ENCODE measurements around the gene PHF12. TPM values are rescaled to one million over a fixed set of nuclear protein-coding genes. Genes with fewer than 3 reads are reported as not detected.
"Not testable (repeated sequence)": the region's sequence is repeated elsewhere in the genome, so short reads cannot be mapped to it uniquely, and the experiment has no call there.

PHF12 gene
- total and polyA plus RNA-seq, 2 donors, result 20.5 to 32.4 TPM

DNA sequence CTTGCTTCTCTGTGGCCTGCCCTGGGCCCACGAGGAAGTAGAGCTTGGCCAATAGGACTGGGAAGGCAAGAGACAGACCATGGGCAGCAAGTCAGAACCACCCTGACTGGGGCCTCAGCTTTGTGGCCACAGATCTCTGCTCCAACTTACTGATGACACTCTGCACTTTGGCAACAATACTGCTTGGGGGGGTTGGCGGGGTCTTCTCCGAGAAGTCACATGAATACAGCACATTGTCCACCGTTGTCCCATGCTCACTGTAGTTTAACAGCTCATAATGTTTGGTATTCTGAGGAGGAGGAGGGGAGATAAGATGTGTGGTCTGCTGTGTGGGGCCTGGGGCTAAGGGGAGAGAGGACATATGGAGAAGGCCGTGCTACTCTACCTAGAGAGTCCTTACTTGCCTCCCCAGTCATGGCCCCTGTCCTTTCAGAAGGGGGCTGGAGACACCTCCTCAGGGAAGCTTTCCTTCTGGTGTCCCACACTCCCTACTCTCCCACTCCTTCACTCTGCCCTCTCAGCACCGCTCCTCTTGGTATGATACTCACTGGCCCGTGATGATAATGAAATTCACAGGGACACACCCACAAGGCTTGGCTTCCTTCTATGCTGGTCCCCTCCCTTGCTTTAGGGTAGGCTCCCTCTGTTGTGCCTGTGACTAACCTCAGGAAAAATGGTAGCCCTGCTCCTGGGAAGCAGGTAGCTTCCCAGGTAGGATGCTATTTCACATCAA, 44.4 kb downstream of the PHF12 start:
- no peaks in the 10 kb centered on the region for H3K27me3 ChIP-seq (ENCODE audit: control insufficient read depth in 2 of 2, insufficient read depth in 1 of 2, low read length in 1 of 2)
- H3K36me3 ChIP-seq (ENCODE audit: control insufficient read depth in 2 of 2, insufficient read depth in 2 of 2, low read length in 1 of 2), result peaks cover 59 to 71% of the 10 kb centered on the region in 2 donors
- H3K4me1 ChIP-seq (ENCODE audit: control insufficient read depth in 2 of 2, insufficient read depth in 2 of 2, low read length in 2 of 2), result peaks cover 4 to 9% of the 10 kb centered on the region in 2 donors
- H3K9me3 ChIP-seq (ENCODE audit: control insufficient read depth in 2 of 2, insufficient read depth in 1 of 2, low read length in 1 of 2), result no peaks in the 10 kb centered on the region
- WGBS, result 95% methylated on average over 7 of the region's 7 CpGs
- H3K4me3 ChIP-seq (ENCODE audit: low read length in 2 of 2), result no peak overlapping the region
- no peak overlapping the region for H3K27ac ChIP-seq (ENCODE audit: low read depth in 1 of 2, low read length in 1 of 2)
- DNase-seq (ENCODE audit: low read depth in 6 of 9, low spot score in 9 of 9), result no peak

DNA sequence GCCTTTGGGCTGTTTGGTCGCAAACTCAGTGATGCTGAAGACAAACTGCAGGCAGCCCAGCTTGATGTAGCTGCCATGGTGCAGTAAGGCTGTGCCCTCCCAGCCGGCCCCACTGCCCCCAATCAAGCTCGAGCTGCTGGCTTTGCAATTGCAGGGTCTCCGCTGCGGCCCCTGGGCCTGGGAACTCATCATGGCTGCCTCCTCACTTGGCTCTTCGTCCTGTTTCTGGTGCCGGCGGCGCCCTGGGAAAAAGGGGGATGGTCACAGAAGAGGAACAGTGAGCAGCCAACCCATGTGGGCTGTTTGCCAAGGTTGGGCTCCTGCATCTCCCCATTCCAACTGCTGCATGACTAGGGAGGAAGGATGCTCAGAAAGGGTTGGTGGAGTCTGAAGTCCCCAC, 45.0 kb downstream of the PHF12 start:
- no peak overlapping the region for H3K27ac ChIP-seq (ENCODE audit: low read depth in 1 of 2, low read length in 1 of 2)
- DNase-seq (ENCODE audit: low read depth in 6 of 9, low spot score in 9 of 9), result no peak
- WGBS, result 95% methylated on average over 9 of the region's 9 CpGs
- no peaks in the 10 kb centered on the region for H3K9me3 ChIP-seq (ENCODE audit: control insufficient read depth in 2 of 2, insufficient read depth in 1 of 2, low read length in 1 of 2)
- peaks cover 8 to 15% of the 10 kb centered on the region in 2 donors for H3K4me1 ChIP-seq (ENCODE audit: control insufficient read depth in 2 of 2, insufficient read depth in 2 of 2, low read length in 2 of 2)
- H3K27me3 ChIP-seq (ENCODE audit: control insufficient read depth in 2 of 2, insufficient read depth in 1 of 2, low read length in 1 of 2), result no peaks in the 10 kb centered on the region
- H3K36me3 ChIP-seq (ENCODE audit: control insufficient read depth in 2 of 2, insufficient read depth in 2 of 2, low read length in 1 of 2), result peaks cover 53 to 65% of the 10 kb centered on the region in 2 donors
- no peak overlapping the region for H3K4me3 ChIP-seq (ENCODE audit: low read length in 2 of 2)

DNA sequence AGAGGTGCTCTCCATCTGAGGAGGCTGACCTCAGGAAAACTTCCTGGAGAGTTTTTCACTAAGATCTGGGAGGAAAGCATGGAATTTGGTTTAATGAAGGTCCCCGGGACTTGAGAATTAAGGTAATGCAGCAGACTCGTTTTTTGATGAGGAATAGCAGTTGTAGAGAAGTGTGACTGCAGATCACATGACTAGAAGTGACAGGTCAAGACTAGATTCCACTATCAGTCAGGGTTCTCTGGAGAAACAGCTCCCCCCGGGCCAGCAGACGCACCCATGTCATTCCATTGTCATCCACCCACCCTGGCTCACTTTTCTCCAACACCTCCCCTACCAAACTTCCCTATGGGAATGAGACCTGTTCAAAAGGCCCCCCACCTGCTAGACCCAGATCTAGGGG, 46.5 kb downstream of the PHF12 start:
- Histone ChIP-seq H3K9me3 (ENCODE audit: control insufficient read depth in 2 of 2, insufficient read depth in 1 of 2, low read length in 1 of 2) (no peaks in the 10 kb centered on the region), H3K27me3 (ENCODE audit: control insufficient read depth in 2 of 2, insufficient read depth in 1 of 2, low read length in 1 of 2) (no peaks in the 10 kb centered on the region), H3K27ac (ENCODE audit: low read depth in 1 of 2, low read length in 1 of 2) (no peak overlapping the region), H3K36me3 (ENCODE audit: control insufficient read depth in 2 of 2, insufficient read depth in 2 of 2, low read length in 1 of 2) (peaks cover 42 to 50% of the 10 kb centered on the region in 2 donors), H3K4me3 (ENCODE audit: low read length in 2 of 2) (no peak overlapping the region), H3K4me1 (ENCODE audit: control insufficient read depth in 2 of 2, insufficient read depth in 2 of 2, low read length in 2 of 2) (peaks cover 8 to 19% of the 10 kb centered on the region in 2 donors)
- DNase-seq (ENCODE audit: low read depth in 6 of 9, low spot score in 9 of 9), result no peak
- WGBS, result 80% methylated on average over 4 of the region's 4 CpGs

DNA sequence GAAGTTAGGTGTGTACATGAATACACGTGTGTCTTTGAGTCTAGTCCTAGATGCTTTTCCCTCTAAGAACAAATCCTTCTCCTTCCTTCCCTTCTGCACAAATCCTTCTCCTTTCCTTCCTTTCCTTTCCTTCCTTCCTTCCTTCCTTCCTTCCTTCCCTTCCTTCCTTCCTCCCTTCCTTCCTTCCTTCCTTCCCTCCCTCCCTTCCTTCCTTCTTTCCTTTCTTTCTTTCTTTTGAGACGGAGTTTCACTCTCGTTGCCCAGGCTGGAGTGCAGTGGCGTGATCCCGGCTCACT, 47.8 kb downstream of the PHF12 start:
- not testable (repeated sequence) for H3K27ac ChIP-seq (ENCODE audit: low read depth in 1 of 2, low read length in 1 of 2); H3K9me3 ChIP-seq (ENCODE audit: control insufficient read depth in 2 of 2, insufficient read depth in 1 of 2, low read length in 1 of 2); H3K27me3 ChIP-seq (ENCODE audit: control insufficient read depth in 2 of 2, insufficient read depth in 1 of 2, low read length in 1 of 2); H3K4me3 ChIP-seq (ENCODE audit: low read length in 2 of 2); DNase-seq (ENCODE audit: low read depth in 6 of 9, low spot score in 9 of 9)
- H3K36me3 ChIP-seq (ENCODE audit: control insufficient read depth in 2 of 2, insufficient read depth in 2 of 2, low read length in 1 of 2), result peaks cover 29 to 37% of the 10 kb centered on the region in 2 donors
- H3K4me1 ChIP-seq (ENCODE audit: control insufficient read depth in 2 of 2, insufficient read depth in 2 of 2, low read length in 2 of 2), result peaks cover 8 to 19% of the 10 kb centered on the region in 2 donors
- 93% methylated on average over 5 of the region's 5 CpGs for WGBS

DNA sequence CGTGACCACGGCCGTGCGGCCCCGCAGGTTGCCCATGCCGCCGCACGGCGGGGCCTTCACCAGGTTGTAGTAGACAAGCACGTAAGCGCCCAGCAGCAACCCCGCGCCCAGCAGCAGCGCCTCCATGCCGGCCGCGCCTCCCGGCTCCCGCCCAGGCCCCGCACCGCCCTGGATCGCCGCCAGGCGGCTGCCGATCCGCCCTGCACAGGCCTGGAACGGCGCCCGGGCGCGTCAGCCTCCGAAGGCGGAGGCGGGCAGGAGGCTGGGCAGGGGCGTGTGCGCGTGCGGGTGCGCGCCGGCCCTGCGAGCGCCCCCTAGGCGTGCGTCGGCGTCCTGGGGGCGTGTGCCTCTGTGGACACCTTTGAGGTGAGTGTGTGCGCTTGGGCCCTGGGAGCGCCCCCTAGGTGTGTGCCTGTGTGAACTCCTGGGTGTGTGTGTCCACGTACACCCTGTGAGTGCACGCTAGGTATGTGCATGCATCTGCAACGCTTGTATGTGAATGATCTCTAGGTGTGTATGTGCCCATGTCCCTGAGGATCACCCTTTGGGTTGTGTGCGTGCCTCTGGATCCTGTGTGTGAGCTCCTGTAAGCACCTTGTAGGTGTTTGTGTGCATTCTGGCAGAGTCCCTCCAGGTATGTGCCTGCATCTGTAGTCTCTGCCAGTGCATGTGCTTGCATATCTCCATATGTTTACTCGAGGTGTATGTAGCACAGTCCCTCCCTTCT, 48.3 kb downstream of the PHF12 start, which contains the start of gene DHRS13:
Gene DHRS13 (minus strand): TSS at position 261 of the 727 bp plus-strand sequence. CDS start 135 bp downstream, at position 126.
- 2% methylated on average over 55 of the region's 55 CpGs for WGBS
- H3K4me1 ChIP-seq (ENCODE audit: control insufficient read depth in 2 of 2, insufficient read depth in 2 of 2, low read length in 2 of 2), result peaks cover 10 to 22% of the 10 kb centered on the region in 2 donors
- H3K9me3 ChIP-seq (ENCODE audit: control insufficient read depth in 2 of 2, insufficient read depth in 1 of 2, low read length in 1 of 2), result peaks cover 0 to 5% of the 10 kb centered on the region in 2 donors
- H3K36me3 ChIP-seq (ENCODE audit: control insufficient read depth in 2 of 2, insufficient read depth in 2 of 2, low read length in 1 of 2), result peaks cover 24 to 32% of the 10 kb centered on the region in 2 donors
- H3K27me3 ChIP-seq (ENCODE audit: control insufficient read depth in 2 of 2, insufficient read depth in 1 of 2, low read length in 1 of 2), result no peaks in the 10 kb centered on the region
- DNase-seq (ENCODE audit: low read depth in 6 of 9, low spot score in 9 of 9), result peak; percentile 78 to 97 (median 89)
- H3K4me3 ChIP-seq (ENCODE audit: low read length in 2 of 2), result peak within 1 kb of the TSS; percentile 58 to 75
- H3K27ac ChIP-seq (ENCODE audit: low read depth in 1 of 2, low read length in 1 of 2), result peak within 1 kb of the TSS; percentile 43 to 76

DNA sequence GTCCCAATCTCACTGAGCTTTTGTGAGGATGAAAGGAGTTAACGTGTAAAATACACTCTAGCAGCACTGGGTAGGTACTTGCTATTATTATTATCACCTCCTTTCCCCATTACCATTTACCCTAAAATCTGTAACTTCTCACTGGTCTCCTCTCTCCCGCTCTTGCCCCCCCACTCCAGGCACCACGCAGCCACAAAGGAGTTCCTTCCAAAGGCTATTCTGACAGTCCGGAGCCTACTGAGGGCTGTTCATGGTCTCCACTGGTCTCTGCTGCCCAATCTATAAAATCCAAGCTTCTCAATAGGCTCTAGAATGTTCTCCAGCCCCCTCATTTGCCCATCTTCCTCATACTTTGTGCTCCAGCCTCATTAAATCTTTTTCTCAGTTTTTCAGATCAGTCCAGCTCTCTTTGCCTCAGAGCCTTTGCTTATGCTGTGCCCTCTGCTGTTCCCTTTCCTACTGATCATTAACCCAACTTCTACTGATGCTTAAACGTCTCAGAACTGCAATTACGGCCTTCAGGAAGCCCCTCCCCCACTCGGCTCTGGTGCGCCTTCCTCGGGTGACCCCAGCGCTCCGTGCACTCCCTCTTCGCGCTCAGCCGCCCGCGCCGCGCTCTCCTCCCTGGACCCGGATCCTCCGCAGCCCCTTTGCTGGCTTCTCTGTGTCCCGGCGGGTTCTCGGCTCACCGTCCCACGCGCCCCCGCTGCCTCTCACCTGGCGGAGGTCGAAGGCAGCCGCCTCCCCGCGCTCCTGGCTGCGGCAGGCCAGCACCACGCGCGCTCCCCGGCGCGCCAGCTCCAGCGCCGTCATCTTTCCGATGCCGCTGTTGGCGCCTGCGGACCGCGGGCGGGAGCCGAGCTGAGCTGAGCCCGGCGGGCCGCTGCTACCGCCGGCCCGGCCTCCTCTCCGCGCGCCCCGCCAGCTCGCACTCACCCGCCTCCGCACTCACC, 49.2 kb downstream of the PHF12 start:
- Histone ChIP-seq H3K27ac (ENCODE audit: low read depth in 1 of 2, low read length in 1 of 2) (peak overlapping the region; percentile 43 to 76), H3K36me3 (ENCODE audit: control insufficient read depth in 2 of 2, insufficient read depth in 2 of 2, low read length in 1 of 2) (peaks cover 16 to 23% of the 10 kb centered on the region in 2 donors), H3K9me3 (ENCODE audit: control insufficient read depth in 2 of 2, insufficient read depth in 1 of 2, low read length in 1 of 2) (peaks cover 0 to 5% of the 10 kb centered on the region in 2 donors), H3K4me1 (ENCODE audit: control insufficient read depth in 2 of 2, insufficient read depth in 2 of 2, low read length in 2 of 2) (peaks cover 12 to 26% of the 10 kb centered on the region in 2 donors), H3K4me3 (ENCODE audit: low read length in 2 of 2) (peak overlapping the region; percentile 58 to 75), H3K27me3 (ENCODE audit: control insufficient read depth in 2 of 2, insufficient read depth in 1 of 2, low read length in 1 of 2) (no peaks in the 10 kb centered on the region)
- peak in 4 of 9 donors; percentile 22 to 65 (median 38) for DNase-seq (ENCODE audit: low read depth in 6 of 9, low spot score in 9 of 9)
- 5% methylated on average over 62 of the region's 62 CpGs for WGBS

DNA sequence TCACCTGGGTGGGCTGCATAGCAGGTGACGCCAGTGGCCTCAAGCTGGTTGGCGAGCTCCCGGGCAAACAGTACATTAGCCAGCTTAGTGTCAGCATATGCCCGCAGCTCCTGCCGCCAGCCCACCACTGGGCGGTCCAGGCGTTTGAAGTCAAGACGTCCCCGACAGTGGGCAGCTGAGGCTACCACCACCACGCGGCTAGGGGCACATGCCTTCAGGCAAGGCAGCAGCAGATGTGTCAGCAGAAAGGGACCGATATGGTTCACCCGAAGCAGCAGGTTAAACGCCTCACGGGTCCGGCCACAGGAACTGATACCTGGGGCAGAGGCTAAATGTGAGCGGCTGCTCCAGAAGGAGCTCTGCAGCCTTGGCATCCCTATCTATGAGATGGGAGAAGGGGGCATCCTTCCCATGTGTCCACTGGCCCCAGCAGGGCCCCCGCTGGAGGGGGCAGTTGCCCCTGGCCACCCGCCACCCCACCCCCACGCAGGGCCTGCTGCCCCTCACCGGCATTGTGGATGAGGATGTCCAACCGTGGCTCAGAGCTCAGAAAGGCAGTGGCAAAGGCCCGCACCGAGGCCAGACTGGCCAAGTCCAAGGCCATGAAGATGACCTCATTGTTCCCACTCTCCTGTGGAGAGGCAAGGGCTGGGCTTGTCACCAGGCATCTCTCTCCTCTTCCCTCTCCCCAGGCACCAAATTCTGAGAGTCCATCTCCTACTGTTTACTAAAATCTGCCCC, 50.2 kb downstream of the PHF12 start:
- no peak overlapping the region for H3K4me3 ChIP-seq (ENCODE audit: low read length in 2 of 2)

DNA sequence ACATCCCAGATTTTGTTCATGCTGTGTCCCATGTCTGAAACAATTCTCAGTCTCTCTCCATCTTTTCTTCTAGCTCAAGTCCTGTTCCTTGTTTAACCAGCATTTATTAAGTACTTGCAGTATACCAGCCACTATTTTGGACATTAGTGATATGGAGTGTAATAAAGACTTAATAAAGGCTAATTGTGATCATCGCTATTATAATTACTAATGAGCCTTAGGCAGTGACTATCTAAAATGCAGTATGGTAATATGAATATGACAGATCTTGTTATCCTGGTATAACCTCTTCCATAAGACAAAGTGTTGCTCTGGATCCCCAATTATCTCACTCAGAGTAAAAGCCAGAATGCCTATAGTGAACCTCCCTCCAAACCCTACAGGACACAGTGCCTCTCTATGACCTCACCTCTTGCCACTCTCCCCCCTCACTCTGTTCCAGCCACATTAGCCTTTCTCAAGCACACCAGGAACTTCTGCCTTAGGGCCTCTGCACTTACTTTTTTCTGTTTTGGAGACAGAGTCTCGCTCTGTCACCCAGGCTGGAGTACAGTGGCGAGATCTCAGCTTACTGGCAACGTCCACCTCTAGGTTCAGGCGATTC, 52.0 kb downstream of the PHF12 start:
- no peak overlapping the region for H3K4me3 ChIP-seq (ENCODE audit: low read length in 2 of 2)
- H3K27me3 ChIP-seq (ENCODE audit: control insufficient read depth in 2 of 2, insufficient read depth in 1 of 2, low read length in 1 of 2), result no peaks in the 10 kb centered on the region
- WGBS, result 98% methylated on average over 5 of the region's 5 CpGs
- peaks cover 3% of the 10 kb centered on the region in 2 donors for H3K36me3 ChIP-seq (ENCODE audit: control insufficient read depth in 2 of 2, insufficient read depth in 2 of 2, low read length in 1 of 2)
- H3K9me3 ChIP-seq (ENCODE audit: control insufficient read depth in 2 of 2, insufficient read depth in 1 of 2, low read length in 1 of 2), result peaks cover 0 to 5% of the 10 kb centered on the region in 2 donors
- DNase-seq (ENCODE audit: low read depth in 6 of 9, low spot score in 9 of 9), result no peak
- peaks cover 22 to 39% of the 10 kb centered on the region in 2 donors for H3K4me1 ChIP-seq (ENCODE audit: control insufficient read depth in 2 of 2, insufficient read depth in 2 of 2, low read length in 2 of 2)
- H3K27ac ChIP-seq (ENCODE audit: low read depth in 1 of 2, low read length in 1 of 2), result no peak overlapping the region

More for the DNA sequence above, 50.2 kb downstream of the PHF12 start:
- Histone ChIP-seq H3K4me1 (ENCODE audit: control insufficient read depth in 2 of 2, insufficient read depth in 2 of 2, low read length in 2 of 2) (peaks cover 17 to 33% of the 10 kb centered on the region in 2 donors), H3K27me3 (ENCODE audit: control insufficient read depth in 2 of 2, insufficient read depth in 1 of 2, low read length in 1 of 2) (no peaks in the 10 kb centered on the region), H3K27ac (ENCODE audit: low read depth in 1 of 2, low read length in 1 of 2) (no peak overlapping the region), H3K9me3 (ENCODE audit: control insufficient read depth in 2 of 2, insufficient read depth in 1 of 2, low read length in 1 of 2) (peaks cover 0 to 5% of the 10 kb centered on the region in 2 donors), H3K36me3 (ENCODE audit: control insufficient read depth in 2 of 2, insufficient read depth in 2 of 2, low read length in 1 of 2) (peaks cover 6 to 14% of the 10 kb centered on the region in 2 donors)
- DNase-seq (ENCODE audit: low read depth in 6 of 9, low spot score in 9 of 9), result no peak
- 98% methylated on average over 24 of the region's 24 CpGs for WGBS
